DOHH2 (cell line): Measurements from ENCODE around the gene PLCD4.

Source experiments
- EZH2phosphoT487 ChIP-seq: fragments of 200-600 bp; sonication (generic); IDR thresholded peaks from 2 replicates; pipeline ENCODE4 v1.6.1; 2017; ENCODE audit warnings: borderline replicate concordance, mild to moderate bottlenecking, antibody characterized with exemption, low read length, moderate library complexity, mixed read lengths
- TF ChIP-seq, protein P1 (sequence below): fragments of 200-600 bp; sonication (generic); IDR thresholded peaks from one replicate; pipeline ENCODE4 v1.5.1; 2014; ENCODE audit warnings: antibody characterized with exemption, mild to moderate bottlenecking, low read depth, low read length; ENCODE audit not compliant: poor library complexity, severe bottlenecking

DNA sequence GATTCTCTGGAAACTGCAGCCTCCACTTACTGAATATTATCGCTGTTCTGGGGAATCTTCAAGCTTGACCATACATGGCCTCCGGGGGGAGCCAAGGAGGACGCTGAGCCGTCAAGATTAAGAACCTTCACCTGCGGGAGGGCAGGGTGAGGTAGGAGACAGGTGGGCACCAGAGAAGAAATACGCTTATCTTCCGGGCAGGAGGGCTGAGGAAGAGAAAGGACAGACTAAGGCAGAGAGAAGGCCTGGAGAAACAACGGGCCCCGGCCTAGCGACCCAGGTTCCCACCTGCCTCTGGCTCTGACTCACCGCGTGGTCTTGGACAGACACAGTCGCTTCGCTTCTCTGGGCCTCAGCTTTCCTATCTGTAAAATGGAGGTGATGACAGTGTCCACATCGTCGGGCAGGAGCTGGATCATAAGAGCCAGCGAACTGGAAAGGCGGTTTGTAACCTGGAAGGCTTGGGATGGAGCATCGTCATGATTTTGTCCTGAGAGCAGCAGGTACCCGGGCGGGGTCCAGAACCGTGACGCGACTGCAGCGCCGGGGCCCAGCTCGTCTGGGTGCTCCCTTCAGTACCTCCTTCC is 51.1 kb downstream of the PLCD4 start:
- TF ChIP-seq, protein P1, sequence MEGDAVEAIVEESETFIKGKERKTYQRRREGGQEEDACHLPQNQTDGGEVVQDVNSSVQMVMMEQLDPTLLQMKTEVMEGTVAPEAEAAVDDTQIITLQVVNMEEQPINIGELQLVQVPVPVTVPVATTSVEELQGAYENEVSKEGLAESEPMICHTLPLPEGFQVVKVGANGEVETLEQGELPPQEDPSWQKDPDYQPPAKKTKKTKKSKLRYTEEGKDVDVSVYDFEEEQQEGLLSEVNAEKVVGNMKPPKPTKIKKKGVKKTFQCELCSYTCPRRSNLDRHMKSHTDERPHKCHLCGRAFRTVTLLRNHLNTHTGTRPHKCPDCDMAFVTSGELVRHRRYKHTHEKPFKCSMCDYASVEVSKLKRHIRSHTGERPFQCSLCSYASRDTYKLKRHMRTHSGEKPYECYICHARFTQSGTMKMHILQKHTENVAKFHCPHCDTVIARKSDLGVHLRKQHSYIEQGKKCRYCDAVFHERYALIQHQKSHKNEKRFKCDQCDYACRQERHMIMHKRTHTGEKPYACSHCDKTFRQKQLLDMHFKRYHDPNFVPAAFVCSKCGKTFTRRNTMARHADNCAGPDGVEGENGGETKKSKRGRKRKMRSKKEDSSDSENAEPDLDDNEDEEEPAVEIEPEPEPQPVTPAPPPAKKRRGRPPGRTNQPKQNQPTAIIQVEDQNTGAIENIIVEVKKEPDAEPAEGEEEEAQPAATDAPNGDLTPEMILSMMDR = peak; percentile 66
- TF ChIP-seq EZH2phosphoT487 = no peak
